Neuronal stem cell (in vitro differentiated cells): ENCODE data around the gene GRIK2.

Experiments used
- DNase-seq: peaks from one replicate; pipeline ENCODE4 v3.0.0-alpha.2; 2013; ENCODE audit warnings: low spot score
- H2AFZ ChIP-seq: one replicate; pipeline ENCODE4 v1.6.1; 2013; ENCODE audit warnings: mild to moderate bottlenecking, low read length, inconsistent platforms
- H2AK5ac ChIP-seq: 2 replicates; pipeline ENCODE4 v1.6.1; 2013; ENCODE audit warnings: low read depth, mild to moderate bottlenecking, inconsistent platforms, low read length, moderate library complexity, mixed read lengths
- H2BK120ac ChIP-seq: 2 replicates; pipeline ENCODE4 v1.6.1; 2013; ENCODE audit warnings: low read depth, mild to moderate bottlenecking, inconsistent platforms, low read length, moderate library complexity, mixed read lengths
- H2BK12ac ChIP-seq: one replicate; pipeline ENCODE4 v1.6.1; 2013; ENCODE audit warnings: low read length, inconsistent platforms
- H2BK15ac ChIP-seq: 2 replicates; pipeline ENCODE4 v1.6.1; 2013; ENCODE audit warnings: mild to moderate bottlenecking, low read length, inconsistent platforms, mixed read lengths
- H2BK5ac ChIP-seq: one replicate; pipeline ENCODE4 v1.6.1; 2013; ENCODE audit warnings: inconsistent platforms, mild to moderate bottlenecking, low read length, moderate library complexity
- H3K14ac ChIP-seq: one replicate; pipeline ENCODE4 v1.6.1; 2013; ENCODE audit warnings: low read length, inconsistent platforms
- H3K18ac ChIP-seq: 2 replicates; pipeline ENCODE4 v1.6.1; 2013; ENCODE audit warnings: low read length, inconsistent platforms
- H3K23ac ChIP-seq: 2 replicates; pipeline ENCODE4 v1.6.1; 2013; ENCODE audit warnings: low read depth, mild to moderate bottlenecking, mixed read lengths, low read length, inconsistent platforms; ENCODE audit not compliant: poor library complexity
- H3K27ac ChIP-seq: replicated peaks from 3 replicates; pipeline ENCODE4 v1.5.1; 2013; ENCODE audit warnings: low read length, inconsistent platforms
- H3K27me3 ChIP-seq, 3 experiments: 2 replicates each; pipeline ENCODE4 v1.6.1; 2013; ENCODE audit warnings: low read length in 3 of 3, mild to moderate bottlenecking in 2 of 3, inconsistent platforms in 1 of 3, low read depth in 1 of 3, mixed read lengths in 1 of 3, moderate library complexity in 1 of 3; ENCODE audit not compliant: control insufficient read depth in 3 of 3, insufficient read depth in 3 of 3
- H3K36me3 ChIP-seq, 2 donors: replicated peaks in 1 of 2; 2 replicates each; pipeline ENCODE4 v1.6.1; 2013; ENCODE audit warnings: low read length in 2 of 2; ENCODE audit not compliant: control insufficient read depth in 2 of 2, insufficient read depth in 2 of 2
- H3K4ac ChIP-seq: 2 replicates; pipeline ENCODE4 v1.6.1; 2013; ENCODE audit warnings: inconsistent platforms, mild to moderate bottlenecking, low read length, moderate library complexity
- H3K4me1 ChIP-seq, 2 donors: 1 replicate in 1 of 2; 2 replicates in 1 of 2; pipeline ENCODE4 v1.6.1; 2013; ENCODE audit warnings: low read length in 2 of 2, low read depth in 1 of 2; ENCODE audit not compliant: control insufficient read depth in 2 of 2, insufficient read depth in 1 of 2
- H3K4me2 ChIP-seq: one replicate; pipeline ENCODE4 v1.6.1; 2013; ENCODE audit warnings: mild to moderate bottlenecking, low read length, inconsistent platforms; ENCODE audit not compliant: insufficient read depth, poor library complexity, severe bottlenecking
- H3K4me3 ChIP-seq, 2 donors: 2 replicates each; pipeline ENCODE4 v1.5.1; 2013; ENCODE audit warnings: low read length in 2 of 2, mild to moderate bottlenecking in 2 of 2, inconsistent platforms in 1 of 2, moderate library complexity in 1 of 2
- H3K79me1 ChIP-seq: one replicate; pipeline ENCODE4 v1.6.1; 2013; ENCODE audit warnings: low read depth, mild to moderate bottlenecking, inconsistent platforms, low read length, moderate library complexity
- H3K9ac ChIP-seq: one replicate; pipeline ENCODE4 v1.6.1; 2013; ENCODE audit warnings: mild to moderate bottlenecking, low read depth, low read length, inconsistent platforms; ENCODE audit not compliant: poor library complexity
- H3K9me3 ChIP-seq, 2 donors: replicated peaks in 1 of 2; 2 replicates each; pipeline versions ENCODE3 to v1.6.1; 2013; ENCODE audit warnings: low read length in 2 of 2, mild to moderate bottlenecking in 2 of 2, inconsistent platforms in 1 of 2, low read depth in 1 of 2, mixed read lengths in 1 of 2, moderate library complexity in 1 of 2; ENCODE audit not compliant: control insufficient read depth in 2 of 2, insufficient read depth in 1 of 2
- H4K8ac ChIP-seq: one replicate; pipeline ENCODE4 v1.6.1; 2013; ENCODE audit warnings: low read depth, mild to moderate bottlenecking, inconsistent platforms, low read length, moderate library complexity
- H4K91ac ChIP-seq: one replicate; pipeline ENCODE4 v1.6.1; 2013; ENCODE audit warnings: low read length, low read depth, mild to moderate bottlenecking, inconsistent platforms; ENCODE audit not compliant: poor library complexity
- WGBS, 2 donors: extraction: QIAGEN DNeasy Blood & Tissue Kit; methylation state at CpG; one replicate each; pipeline ENCODE4 v1.1.7; 2013; ENCODE audit warnings: missing lambda C conversion rate in 2 of 2, mixed read lengths in 1 of 2; ENCODE audit not compliant: insufficient read length in 2 of 2, insufficient replicate concordance in 1 of 2; ENCODE audit errors: extremely low coverage in 2 of 2; 5-methylcytosine and 5-hydroxymethylcytosine counted together

The GRIK2 gene

DNA sequence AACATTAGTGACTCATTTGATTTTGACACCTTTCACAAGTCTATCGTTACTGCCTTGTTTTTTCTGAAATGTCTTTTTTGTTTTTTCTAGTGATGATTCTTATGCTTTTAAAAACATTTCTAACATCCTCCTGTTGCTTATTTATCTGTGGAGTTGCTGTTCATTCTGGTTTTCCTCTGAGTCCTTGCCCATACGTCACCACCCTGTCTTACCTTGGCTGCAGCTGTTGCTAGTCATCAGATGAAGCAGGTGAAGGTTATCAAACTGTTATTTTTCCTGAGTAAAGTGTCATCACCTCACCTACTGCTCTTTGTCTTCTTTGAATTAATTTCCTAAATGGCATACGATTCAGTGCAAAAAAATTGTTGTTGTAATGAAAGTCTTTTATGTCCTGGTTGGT is 376.6 kb downstream of the GRIK2 start:
- Histone ChIP-seq H3K9me3 (peaks cover 0 to 2% of the 10 kb centered on the region in 2 donors), H3K4ac (no peak overlapping the region), H2BK15ac (no peak overlapping the region), H3K27ac (no peak overlapping the region), H2AFZ (no peak overlapping the region), H3K79me1 (no peaks in the 10 kb centered on the region), H3K18ac (no peak overlapping the region), H2BK12ac (no peak overlapping the region), H3K4me2 (no peak overlapping the region), H3K4me1 (no peaks in the 10 kb centered on the region), H3K27me3 (no peaks in the 10 kb centered on the region), H3K36me3 (no peaks in the 10 kb centered on the region), H3K9ac (no peak overlapping the region), H4K8ac (no peak overlapping the region), H2AK5ac (no peak overlapping the region), H2BK120ac (no peak overlapping the region), H3K4me3 (no peak overlapping the region), H3K23ac (no peak overlapping the region), H3K14ac (no peak overlapping the region), H2BK5ac (no peak overlapping the region), H4K91ac (no peak overlapping the region)
- no peak for DNase-seq
- no CpG with 5 or more reads among the region's 3 CpGs for WGBS, 2 donors

DNA sequence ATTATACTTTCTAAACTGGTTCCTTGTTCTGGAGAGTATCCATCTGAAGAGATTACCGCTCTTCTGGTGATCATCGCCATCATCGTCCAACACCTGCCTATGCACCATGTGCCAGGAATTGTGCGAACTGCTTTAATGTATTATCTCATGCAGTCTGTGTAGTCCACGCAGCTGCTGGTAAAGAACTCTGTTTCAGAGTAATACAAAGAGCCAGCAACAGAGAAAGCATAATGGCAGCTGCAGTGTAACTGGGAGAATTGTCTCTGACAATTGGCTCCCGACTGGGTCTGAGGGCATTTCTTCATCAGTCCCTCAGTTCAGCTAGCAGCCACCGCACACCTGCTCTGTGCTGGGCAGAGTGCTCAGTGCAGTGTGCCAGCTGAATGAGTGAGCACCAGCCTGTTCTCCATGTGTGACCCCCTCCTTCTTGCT is 383.4 kb downstream of the GRIK2 start:
- Histone ChIP-seq H2BK15ac (no peak overlapping the region), H3K4ac (no peak overlapping the region), H3K23ac (no peak overlapping the region), H3K14ac (no peak overlapping the region), H3K27me3 (no peaks in the 10 kb centered on the region), H4K91ac (no peak overlapping the region), H3K27ac (no peak overlapping the region), H2AFZ (peak overlapping the region; percentile 39), H3K9me3 (peaks cover 0 to 2% of the 10 kb centered on the region in 2 donors), H3K4me2 (no peak overlapping the region), H3K79me1 (no peaks in the 10 kb centered on the region), H2BK5ac (no peak overlapping the region), H4K8ac (no peak overlapping the region), H3K18ac (no peak overlapping the region), H2AK5ac (no peak overlapping the region), H3K9ac (no peak overlapping the region), H2BK120ac (no peak overlapping the region), H2BK12ac (no peak overlapping the region), H3K4me3 (no peak overlapping the region), H3K36me3 (no peaks in the 10 kb centered on the region), H3K4me1 (peaks cover 3 to 8% of the 10 kb centered on the region in 2 donors)
- no CpG with 5 or more reads among the region's 7 CpGs for WGBS, 2 donors
- DNase-seq, result peak; percentile 12

DNA sequence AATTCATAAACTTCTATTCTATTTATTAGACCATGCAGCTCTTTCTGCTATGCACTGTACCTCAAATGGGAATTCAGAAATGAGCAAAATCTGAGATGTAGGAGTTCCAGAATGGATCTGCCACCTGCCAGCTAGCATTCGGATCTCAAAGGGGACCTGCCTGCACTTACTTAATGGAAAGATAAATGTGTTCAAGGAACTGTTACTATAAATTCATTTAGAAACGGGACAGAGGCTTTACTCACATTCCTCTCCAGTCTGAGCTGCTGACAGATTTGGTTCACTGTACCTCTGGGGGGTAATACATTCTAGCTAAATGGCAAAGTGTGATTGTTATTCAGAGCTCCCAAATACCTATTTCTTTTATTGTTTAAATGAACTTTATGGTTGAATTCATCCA is 384.1 kb downstream of the GRIK2 start:
- no peak overlapping the region for H3K4me3 ChIP-seq
- WGBS, 2 donors, result no CpG with 5 or more reads among the region's 2 CpGs
- H3K4me1 ChIP-seq, result peaks cover 3 to 8% of the 10 kb centered on the region in 2 donors

DNA sequence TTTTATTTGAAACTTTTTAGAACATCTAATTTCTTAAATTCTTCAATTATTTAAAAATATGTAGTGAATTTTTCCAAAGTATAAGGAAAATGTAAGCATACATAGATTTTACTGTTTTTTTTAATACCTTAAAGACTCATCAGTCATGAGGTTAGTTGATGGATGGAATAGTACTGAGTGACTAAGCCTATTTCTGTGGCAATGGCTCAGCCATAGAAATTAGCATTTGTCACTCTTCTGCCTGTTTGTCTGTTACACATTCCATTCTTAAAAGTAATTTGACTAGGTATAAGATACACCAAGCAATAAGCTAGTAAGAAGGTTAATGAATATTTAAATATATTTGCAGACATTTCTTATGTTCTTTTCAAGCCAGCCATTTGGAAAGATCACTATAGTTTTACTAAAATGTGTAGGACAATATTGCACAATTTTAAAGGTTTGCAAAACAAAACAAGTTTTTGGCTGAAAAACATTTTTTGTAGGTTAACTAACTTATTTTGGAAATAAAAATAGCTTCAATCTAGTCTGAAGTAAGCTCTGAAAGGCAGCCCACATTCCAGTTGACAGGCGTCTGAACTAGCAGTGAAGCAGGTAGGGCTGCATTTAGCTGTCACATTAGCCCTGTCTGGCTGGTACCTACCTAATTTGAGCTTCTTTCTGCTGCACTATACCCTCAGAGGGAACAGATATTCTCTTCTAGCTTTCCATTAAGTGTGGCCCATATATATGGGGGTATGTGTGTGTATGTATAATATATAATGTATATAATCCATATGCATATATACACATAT is 385.7 kb downstream of the GRIK2 start:
- Histone ChIP-seq H3K4me2 (no peak overlapping the region), H3K27ac (no peak overlapping the region)
- whole genome bisulfite sequencing, 2 donors, result no CpG with 5 or more reads among the region's 1 CpG

More for the DNA sequence above, 384.1 kb downstream of the GRIK2 start:
- Histone ChIP-seq H3K27ac (no peak overlapping the region), H2BK15ac (no peak overlapping the region), H3K79me1 (no peaks in the 10 kb centered on the region), H4K8ac (no peak overlapping the region), H3K14ac (no peak overlapping the region), H3K4ac (no peak overlapping the region), H3K18ac (no peak overlapping the region), H3K9ac (no peak overlapping the region), H2BK5ac (no peak overlapping the region), H3K27me3 (no peaks in the 10 kb centered on the region), H4K91ac (no peak overlapping the region), H2BK120ac (no peak overlapping the region), H2AK5ac (no peak overlapping the region), H2BK12ac (no peak overlapping the region), H3K36me3 (no peaks in the 10 kb centered on the region), H3K4me2 (no peak overlapping the region), H2AFZ (no peak overlapping the region), H3K23ac (no peak overlapping the region), H3K9me3 (no peaks in the 10 kb centered on the region)
- no peak for DNase-seq

More for the DNA sequence above, 385.7 kb downstream of the GRIK2 start:
- Histone ChIP-seq H3K4ac (no peak overlapping the region), H3K14ac (no peak overlapping the region), H3K18ac (no peak overlapping the region), H3K27me3 (no peaks in the 10 kb centered on the region), H3K9me3 (no peaks in the 10 kb centered on the region), H3K4me3 (no peak overlapping the region), H2BK5ac (no peak overlapping the region), H3K4me1 (peaks cover 3 to 8% of the 10 kb centered on the region in 2 donors), H2BK15ac (no peak overlapping the region), H2BK120ac (no peak overlapping the region), H2AFZ (no peak overlapping the region), H2AK5ac (no peak overlapping the region), H3K36me3 (no peaks in the 10 kb centered on the region), H3K23ac (no peak overlapping the region), H4K8ac (no peak overlapping the region), H3K9ac (no peak overlapping the region), H2BK12ac (no peak overlapping the region), H4K91ac (no peak overlapping the region), H3K79me1 (no peaks in the 10 kb centered on the region)
- DNase-seq, result no peak
